GM12892 (cell line): ENCODE data around the gene CST7.

Experiments
- POLR2A ChIP-seq: IDR thresholded peaks from 2 replicates; pipeline ENCODE4 v1.6.1; 2011; ENCODE audit warnings: low read depth, low read length, control low read depth
- POLR2AphosphoS5 ChIP-seq: IDR thresholded peaks from 2 replicates; pipeline ENCODE4 v1.6.1; 2011; ENCODE audit warnings: low read depth, low read length, control low read depth
- TAF1 ChIP-seq: IDR thresholded peaks from 2 replicates; pipeline ENCODE4 v1.6.1; 2011; ENCODE audit warnings: low read depth, mild to moderate bottlenecking, control low read depth, low read length, borderline replicate concordance

DNA sequence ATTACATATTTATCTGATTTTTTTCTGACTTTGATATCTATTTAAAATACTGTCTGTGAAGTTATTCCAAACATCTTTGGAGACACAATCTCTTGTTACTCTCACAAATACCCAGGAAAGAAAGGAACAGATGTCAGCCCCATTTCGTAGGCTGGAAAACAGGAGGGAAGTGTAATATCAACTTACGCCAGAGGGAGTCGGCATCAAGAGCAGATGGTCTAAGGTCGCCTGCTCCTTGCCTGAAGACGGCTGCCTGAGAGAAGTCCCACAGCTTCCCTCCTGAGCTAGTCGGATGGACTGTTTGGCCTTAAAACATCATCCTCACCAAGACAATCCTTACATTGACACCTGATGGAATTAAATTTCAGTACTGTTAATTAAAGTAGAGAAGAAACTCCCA lies 13.4 kb downstream of the CST7 start:
- no peak for TF ChIP-seq POLR2A
- TF ChIP-seq POLR2AphosphoS5 = no peak
- no peak for TF ChIP-seq TAF1
